H1 (cell line): Measurements from ENCODE around the gene POU6F2. TPM values are rescaled to one million over a fixed set of nuclear protein-coding genes. Genes with fewer than 3 reads are reported as not detected.

Source experiments
- CTCF ChIA-PET: fragments of 300-600 bp; sonication (Branson Sonifier 250); formaldehyde crosslinking; loops from one replicate; lab custom pipeline; 2021; ENCODE audit not compliant: partially characterized antibody; lab: Charles Lee
- POLR2A ChIA-PET: fragments of 300-600 bp; sonication (Branson Sonifier 250); formaldehyde crosslinking; loops from one replicate; lab custom pipeline; 2021; ENCODE audit warnings: inconsistent platforms; ENCODE audit not compliant: partially characterized antibody; lab: Charles Lee
- DNase-seq, 2 experiments: peaks; one replicate each; pipeline versions ENCODE4 v3.0.0 to v3.0.0-alpha.2; 2010 to 2022; ENCODE audit warnings: low spot score in 2 of 2, low read depth in 1 of 2, mixed read lengths in 1 of 2
- FAIRE-seq: peaks from 2 replicates; lab custom pipeline; 2011; peaks lifted over from hg19 to GRCh38; lab: Jason Lieb, UNC
- H2AFZ ChIP-seq: 2 replicates; pipeline ENCODE4 v1.8.1; 2012; ENCODE audit warnings: low read length, inconsistent platforms
- H2AK5ac ChIP-seq: 2 replicates; pipeline ENCODE4 v1.6.1; 2013; ENCODE audit warnings: low read depth, low read length
- H2BK120ac ChIP-seq: replicated peaks from 2 replicates; pipeline ENCODE3; 2013; ENCODE audit warnings: low read depth, low read length, inconsistent platforms
- H2BK12ac ChIP-seq: 2 replicates; pipeline ENCODE4 v1.6.1; 2013; ENCODE audit warnings: low read depth, low read length
- H2BK15ac ChIP-seq: 2 replicates; pipeline ENCODE4 v1.6.1; 2013; ENCODE audit warnings: low read length
- H2BK20ac ChIP-seq: 2 replicates; pipeline ENCODE4 v1.6.1; 2013; ENCODE audit warnings: low read length
- H2BK5ac ChIP-seq: 2 replicates; pipeline ENCODE4 v1.6.1; 2013; ENCODE audit warnings: low read depth, low read length
- H3K14ac ChIP-seq: 2 replicates; pipeline ENCODE4 v1.6.1; 2013; ENCODE audit warnings: inconsistent platforms; ENCODE audit not compliant: insufficient read length
- H3K18ac ChIP-seq: 2 replicates; pipeline ENCODE4 v1.6.1; 2013; ENCODE audit warnings: low read length; ENCODE audit errors: extremely low read depth
- H3K23ac ChIP-seq: 2 replicates; pipeline ENCODE4 v1.6.1; 2013; ENCODE audit warnings: inconsistent platforms; ENCODE audit not compliant: insufficient read length
- H3K23me2 ChIP-seq: 2 replicates; pipeline ENCODE4 v1.6.1; 2013; ENCODE audit warnings: low read depth, low read length
- H3K27ac ChIP-seq: 2 replicates; pipeline ENCODE4 v1.6.1; 2011; ENCODE audit warnings: low read depth, low read length, inconsistent platforms
- H3K27me3 ChIP-seq, 4 experiments: replicated peaks in 1 of 4; 1 replicate in 1 of 4; 2 replicates in 3 of 4; pipeline versions ENCODE4 v1.6.1 to v1.8.1; 2011 to 2013; ENCODE audit warnings: low read length in 3 of 4, mild to moderate bottlenecking in 3 of 4, inconsistent platforms in 2 of 4, mixed read lengths in 2 of 4, moderate library complexity in 1 of 4; ENCODE audit not compliant: control insufficient read depth in 3 of 4, insufficient read depth in 3 of 4; ENCODE audit errors: extremely low read depth in 1 of 4
- H3K36me3 ChIP-seq, 4 experiments: 2 replicates each; pipeline versions ENCODE4 v1.6.1 to v1.8.1; 2011 to 2013; ENCODE audit warnings: mild to moderate bottlenecking in 4 of 4, low read length in 3 of 4, moderate library complexity in 2 of 4, control low read depth in 1 of 4, inconsistent platforms in 1 of 4; ENCODE audit not compliant: insufficient read depth in 4 of 4, control insufficient read depth in 2 of 4
- H3K4ac ChIP-seq: replicated peaks from 2 replicates; pipeline ENCODE3; 2013; ENCODE audit warnings: low read length, low read depth, mixed read lengths, inconsistent platforms; ENCODE audit not compliant: insufficient read length
- H3K4me1 ChIP-seq, 4 experiments: replicated peaks in 1 of 4; 1 replicate in 1 of 4; 2 replicates in 3 of 4; pipeline versions ENCODE4 v1.6.1 to v1.8.1; 2011 to 2013; ENCODE audit warnings: low read length in 3 of 4, inconsistent platforms in 2 of 4, mixed read lengths in 1 of 4; ENCODE audit not compliant: insufficient read depth in 4 of 4, control insufficient read depth in 3 of 4
- H3K4me2 ChIP-seq, 2 experiments: 2 replicates each; pipeline versions ENCODE4 v1.6.1 to v1.8.1; 2011 to 2013; ENCODE audit warnings: low read depth in 2 of 2, low read length in 2 of 2, control low read depth in 1 of 2, inconsistent platforms in 1 of 2, mild to moderate bottlenecking in 1 of 2; ENCODE audit not compliant: insufficient read depth in 1 of 2
- H3K4me3 ChIP-seq, 4 experiments: fragments of 200-600, 300-600 bp in 1 of 4; sonication (generic), shearing (Covaris generic), sonication (Bioruptor Twin) in 1 of 4; 2 replicates each; pipeline versions ENCODE4 v1.5.1 to v1.8.1; 2011 to 2016; ENCODE audit warnings: low read length in 4 of 4, low read depth in 3 of 4, control low read depth in 2 of 4, inconsistent platforms in 2 of 4, mild to moderate bottlenecking in 2 of 4, mixed read lengths in 1 of 4, moderate library complexity in 1 of 4; ENCODE audit not compliant: insufficient read depth in 2 of 4; ENCODE audit errors: extremely low read depth in 1 of 4
- H3K56ac ChIP-seq: replicated peaks from 2 replicates; pipeline ENCODE3; 2013; ENCODE audit warnings: low read depth, mild to moderate bottlenecking, mixed read lengths, low read length, inconsistent platforms; ENCODE audit not compliant: insufficient read length
- H3K79me1 ChIP-seq: 2 replicates; pipeline ENCODE4 v1.6.1; 2013; ENCODE audit warnings: low read depth, low read length, control low read depth
- H3K79me2 ChIP-seq, 2 experiments: 2 replicates each; pipeline versions ENCODE4 v1.6.1 to v1.8.1; 2012 to 2013; ENCODE audit warnings: low read length in 2 of 2, mild to moderate bottlenecking in 2 of 2, inconsistent platforms in 1 of 2; ENCODE audit not compliant: insufficient read depth in 2 of 2, control insufficient read depth in 1 of 2
- H3K9ac ChIP-seq, 4 experiments: replicated peaks in 1 of 4; 1 replicate in 1 of 4; 2 replicates in 3 of 4; pipeline versions ENCODE4 v1.6.1 to v1.8.1; 2011 to 2013; ENCODE audit warnings: low read depth in 3 of 4, low read length in 3 of 4, control low read depth in 2 of 4, mild to moderate bottlenecking in 2 of 4, moderate library complexity in 2 of 4, inconsistent platforms in 1 of 4; ENCODE audit errors: extremely low read depth in 1 of 4
- H3K9me3 ChIP-seq, 2 experiments: 2 replicates each; pipeline versions ENCODE4 v1.6.1 to v1.8.1; 2012 to 2013; ENCODE audit warnings: mild to moderate bottlenecking in 2 of 2, moderate library complexity in 2 of 2, control low read depth in 1 of 2, inconsistent platforms in 1 of 2, low read depth in 1 of 2, low read length in 1 of 2, mixed read lengths in 1 of 2; ENCODE audit not compliant: insufficient read depth in 2 of 2
- H4K20me1 ChIP-seq, 2 experiments: replicated peaks in 1 of 2; 2 replicates each; pipeline versions ENCODE3 to v1.8.1; 2011 to 2013; ENCODE audit warnings: inconsistent platforms in 2 of 2, low read length in 2 of 2, mild to moderate bottlenecking in 1 of 2; ENCODE audit not compliant: insufficient read depth in 2 of 2, control insufficient read depth in 1 of 2
- H4K5ac ChIP-seq: 2 replicates; pipeline ENCODE4 v1.6.1; 2013; ENCODE audit warnings: low read length, low read depth, mixed read lengths, inconsistent platforms; ENCODE audit not compliant: insufficient read length
- H4K8ac ChIP-seq: 2 replicates; pipeline ENCODE4 v1.8.0; 2013; ENCODE audit warnings: mild to moderate bottlenecking, moderate library complexity, low read length, inconsistent platforms; ENCODE audit not compliant: insufficient read depth; ENCODE audit errors: extremely low read depth
- H4K91ac ChIP-seq: replicated peaks from 2 replicates; pipeline ENCODE3; 2013; ENCODE audit warnings: low read length, mixed read lengths, inconsistent platforms; ENCODE audit not compliant: insufficient read length
- CTBP2 ChIP-seq: IDR thresholded peaks from 2 replicates; pipeline ENCODE4 v1.7.0; 2011; ENCODE audit warnings: borderline replicate concordance, mild to moderate bottlenecking, moderate library complexity, mixed read lengths, low read length; ENCODE audit not compliant: insufficient read depth, insufficient read length
- GABPA ChIP-seq: IDR thresholded peaks from 2 replicates; pipeline ENCODE4 v1.6.1; 2011; ENCODE audit warnings: mild to moderate bottlenecking, low read length, moderate library complexity, borderline replicate concordance; ENCODE audit not compliant: insufficient read depth
- KDM4A ChIP-seq: IDR thresholded peaks from one replicate; pipeline ENCODE4 v1.7.1; 2012; ENCODE audit warnings: low read depth, mild to moderate bottlenecking, moderate library complexity, low read length, inconsistent platforms; ENCODE audit not compliant: severe bottlenecking
- POU5F1 ChIP-seq: IDR thresholded peaks from 2 replicates; pipeline ENCODE4 v1.6.1; 2011; ENCODE audit warnings: low read depth, mild to moderate bottlenecking, low read length, moderate library complexity
- RBBP5 ChIP-seq: IDR thresholded peaks from 2 replicates; pipeline ENCODE4 v1.7.1; 2012; ENCODE audit warnings: low read depth, mild to moderate bottlenecking, inconsistent platforms, low read length, moderate library complexity, borderline replicate concordance
- SIX5 ChIP-seq: IDR thresholded peaks from 2 replicates; pipeline ENCODE4 v1.6.1; 2011; ENCODE audit warnings: mild to moderate bottlenecking, low read depth, low read length
- SRF ChIP-seq: IDR thresholded peaks from 2 replicates; pipeline ENCODE4 v1.6.1; 2011; ENCODE audit warnings: mild to moderate bottlenecking, low read depth, low read length, moderate library complexity
- YY1 ChIP-seq: IDR thresholded peaks from 2 replicates; pipeline ENCODE4 v1.6.1; 2011; ENCODE audit warnings: low read depth, mild to moderate bottlenecking, low read length
- WGBS, 2 experiments: shearing (Covaris generic) in 1 of 2; methylation state at CpG; one replicate each; pipeline versions ENCODE4 v1.1.6 to v1.1.7; 2013 to 2015; ENCODE audit warnings: low lambda C conversion rate in 2 of 2, mixed read lengths in 2 of 2, inconsistent platforms in 1 of 2, low coverage in 1 of 2, missing lambda C conversion rate in 1 of 2; ENCODE audit not compliant: insufficient replicate concordance in 2 of 2, insufficient coverage in 1 of 2, insufficient read length in 1 of 2; ENCODE audit errors: extremely low coverage in 1 of 2, missing lambda C conversion rate in 1 of 2; 5-methylcytosine and 5-hydroxymethylcytosine counted together
- polyA plus RNA-seq, 7 experiments: library from polyadenylated mRNA; depleted of rRNA in 3 of 7; stranded (reverse) in 5 of 7; unstranded in 2 of 7; fragments of >200 nt in 5 of 7; fragments of 200-250 nt in 2 of 7; gene quantifications; 1 replicate in 5 of 7; 2 replicates in 1 of 7; 4 replicates in 1 of 7; pipeline versions ENCODE4 v1.2.1 to v1.2.3, GENCODE V29; 2011 to 2013; ENCODE audit warnings: missing spikeins in 2 of 7, mixed read lengths in 2 of 7
- total RNA-seq: library from RNA; stranded (reverse); fragmentation: NEBNext Ultra II Directional; extraction: Animal tissue kit (Norgen Biotek cat#: 25700); gene quantifications from 2 replicates; pipeline ENCODE4 v1.2.1, GENCODE V29; 2021
- TF ChIP-seq, protein P1 (sequence below): IDR thresholded peaks from 2 replicates; pipeline ENCODE4 v1.6.1; 2012; ENCODE audit warnings: inconsistent platforms
- TF ChIP-seq, protein P2 (sequence below): IDR thresholded peaks from 2 replicates; pipeline ENCODE4 v1.6.1; 2011; ENCODE audit warnings: low read depth, mild to moderate bottlenecking, low read length; ENCODE audit not compliant: insufficient read depth

Gene POU6F2
- total and polyA plus RNA-seq, 2 of the 8 experiments (the other 6 are each of a cell fraction or from before 2014, with no cell fraction given): 1.1 to 2.0 TPM

DNA sequence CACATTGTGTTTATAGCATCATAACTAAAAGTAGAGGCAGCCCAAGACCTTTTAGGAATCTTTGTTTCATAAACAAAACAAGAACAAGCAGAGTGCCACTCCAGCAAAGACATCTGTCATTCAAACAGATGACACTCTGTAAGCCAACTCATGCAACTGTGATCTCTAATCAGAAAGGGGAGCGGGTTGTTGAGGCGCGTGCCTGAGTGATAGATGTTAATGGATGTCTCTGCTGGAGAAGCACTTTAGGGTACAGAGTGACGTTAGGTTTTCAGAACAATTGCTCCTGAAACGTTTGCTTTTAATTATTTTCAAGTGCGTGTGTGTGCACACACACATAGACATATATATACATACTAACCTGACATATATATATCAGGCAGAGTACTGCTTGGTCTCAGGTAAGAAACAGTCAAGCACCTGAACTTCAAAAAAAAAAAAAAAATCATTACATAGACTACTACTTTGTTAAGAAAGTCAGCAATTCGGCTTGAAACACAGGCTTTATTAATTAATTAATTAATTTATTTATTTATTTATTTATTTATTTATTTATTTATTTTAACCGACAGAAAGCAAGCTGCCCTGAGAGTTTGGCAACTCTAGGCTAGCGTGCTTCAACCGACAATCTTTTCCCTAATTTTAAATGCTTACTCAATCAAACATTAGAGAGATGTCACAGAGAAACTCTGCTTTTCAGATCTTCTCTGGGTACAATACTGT is 109.1 kb downstream of the POU6F2 start:
- H3K4ac ChIP-seq: no peak overlapping the region
- H3K56ac ChIP-seq: no peak overlapping the region
- WGBS, 2 experiments: 89% methylated on average over 10 of the region's 10 CpGs; no CpG with 5 or more reads in 1 of the 2 experiments
- no peaks in the 10 kb centered on the region; a peak in 2 of 7 replicates for H3K27me3 ChIP-seq
- FAIRE-seq: no peak
- no peak overlapping the region for H4K5ac ChIP-seq
- no peaks in the 10 kb centered on the region for H3K9me3 ChIP-seq
- H4K20me1 ChIP-seq: no peaks in the 10 kb centered on the region
- H2BK15ac ChIP-seq: no peak overlapping the region
- H3K36me3 ChIP-seq: no peaks in the 10 kb centered on the region
- no peak overlapping the region for H3K14ac ChIP-seq
- H2AK5ac ChIP-seq: no peak overlapping the region
- no peak overlapping the region for H4K91ac ChIP-seq
- no peak overlapping the region for H2BK20ac ChIP-seq
- H2BK120ac ChIP-seq: no peak overlapping the region
- no peak overlapping the region for H2BK12ac ChIP-seq
- no peak for DNase-seq
- peaks cover 0 to 10% (median 5%) of the 10 kb centered on the region in 4 experiments; a peak in 3 of 7 replicates for H3K4me1 ChIP-seq
- no peak overlapping the region for H2AFZ ChIP-seq
- no peaks in the 10 kb centered on the region for H3K79me1 ChIP-seq
- TF ChIP-seq, protein P1, sequence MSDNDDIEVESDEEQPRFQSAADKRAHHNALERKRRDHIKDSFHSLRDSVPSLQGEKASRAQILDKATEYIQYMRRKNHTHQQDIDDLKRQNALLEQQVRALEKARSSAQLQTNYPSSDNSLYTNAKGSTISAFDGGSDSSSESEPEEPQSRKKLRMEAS: no peak
- TF ChIP-seq SIX5 (no peak), GABPA (no peak), YY1 (no peak), KDM4A (no peak), CTBP2 (no peak), SRF (no peak), POU5F1 (no peak), RBBP5 (no peak)
- TF ChIP-seq, protein P2, sequence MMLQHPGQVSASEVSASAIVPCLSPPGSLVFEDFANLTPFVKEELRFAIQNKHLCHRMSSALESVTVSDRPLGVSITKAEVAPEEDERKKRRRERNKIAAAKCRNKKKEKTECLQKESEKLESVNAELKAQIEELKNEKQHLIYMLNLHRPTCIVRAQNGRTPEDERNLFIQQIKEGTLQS: no peak
- no peak overlapping the region for H4K8ac ChIP-seq
- no peak overlapping the region for H3K9ac ChIP-seq
- no peaks in the 10 kb centered on the region; the same call in 1 of the 2 replicates for H3K23me2 ChIP-seq
- CTCF ChIA-PET: interaction anchor here (0.7 kb wide), 1 partner anchor 329 kb away, joined by 3 read pairs; no protein-coding TSS in a partner anchor
- no peak overlapping the region for H2BK5ac ChIP-seq
- no peaks in the 10 kb centered on the region for H3K79me2 ChIP-seq
- no peak overlapping the region; a peak in 1 of 4 replicates for H3K4me2 ChIP-seq
- POLR2A ChIA-PET: no interaction called here
- H3K23ac ChIP-seq: no peak overlapping the region
- H3K4me3 ChIP-seq: no peak overlapping the region
- H3K18ac ChIP-seq: no peak overlapping the region
- H3K27ac ChIP-seq: no peak overlapping the region
